Neural cell (in vitro differentiated cells): Measurements from ENCODE around the gene INSM2. TPM values are rescaled to one million over a fixed set of nuclear protein-coding genes. Genes with fewer than 3 reads are reported as not detected.

ENCODE experiments used
- H2AFZ ChIP-seq: fragments of 200-600, 300-800 bp; sonication (generic), shearing (Covaris generic); 2 replicates; pipeline ENCODE4 v1.6.0; 2014; ENCODE audit warnings: low read depth, mild to moderate bottlenecking, antibody characterized with exemption, low read length, moderate library complexity
- H3F3A ChIP-seq: fragments of 200-600 bp; shearing (Covaris generic); 2 replicates; pipeline ENCODE4 v1.6.1; 2016; ENCODE audit warnings: mild to moderate bottlenecking, moderate library complexity, mixed read lengths, antibody characterized with exemption, low read length; ENCODE audit not compliant: insufficient read depth, poor library complexity, severe bottlenecking
- H3K27ac ChIP-seq: fragments of 200-600, 300-800 bp; sonication (generic), shearing (Covaris generic); 2 replicates; pipeline ENCODE4 v1.5.1; 2014; ENCODE audit warnings: mild to moderate bottlenecking, low read length, moderate library complexity
- H3K27me3 ChIP-seq: fragments of 300-800, 200-600 bp; sonication (generic), shearing (Covaris generic); 2 replicates; pipeline ENCODE4 v1.6.0; 2014; ENCODE audit warnings: mild to moderate bottlenecking, low read depth, low read length, moderate library complexity; ENCODE audit not compliant: insufficient read depth
- H3K36me3 ChIP-seq: fragments of 300-800, 200-600 bp; sonication (generic), shearing (Covaris generic); 2 replicates; pipeline ENCODE4 v1.5.1; 2014; ENCODE audit warnings: mild to moderate bottlenecking, antibody characterized with exemption, low read length, moderate library complexity; ENCODE audit not compliant: insufficient read depth
- H3K4me2 ChIP-seq: fragments of 300-800, 200-600 bp; sonication (generic), shearing (Covaris generic); 2 replicates; pipeline ENCODE4 v1.6.0; 2014; ENCODE audit warnings: mild to moderate bottlenecking, low read length
- H3K4me3 ChIP-seq: fragments of 300-800, 200-600 bp; sonication (generic), shearing (Covaris generic); 2 replicates; pipeline ENCODE4 v1.5.1; 2014; ENCODE audit warnings: mild to moderate bottlenecking, low read length, moderate library complexity
- H3K79me2 ChIP-seq: fragments of 200-600 bp; shearing (Covaris generic); replicated peaks from 2 replicates; pipeline ENCODE4 v1.6.0; 2014; ENCODE audit warnings: mild to moderate bottlenecking, low read length, moderate library complexity; ENCODE audit not compliant: insufficient read depth
- H3K9ac ChIP-seq: fragments of 300-800, 200-600 bp; sonication (generic), shearing (Covaris generic); 2 replicates; pipeline ENCODE4 v1.6.1; 2016; ENCODE audit warnings: mild to moderate bottlenecking, low read length, mixed read lengths
- H3K9me2 ChIP-seq: fragments of 200-600 bp; shearing (Covaris generic); 2 replicates; pipeline ENCODE4 v1.6.1; 2016; ENCODE audit warnings: mild to moderate bottlenecking, low read length, mixed read lengths; ENCODE audit not compliant: insufficient read depth
- H3K9me3 ChIP-seq: fragments of 200-600, 300-800 bp; sonication (generic), shearing (Covaris generic); 2 replicates; pipeline ENCODE4 v1.6.1; 2016; ENCODE audit warnings: mild to moderate bottlenecking, mixed run types, low read length, moderate library complexity, mixed read lengths
- H4K20me1 ChIP-seq: fragments of 200-600 bp; shearing (Covaris generic); 2 replicates; pipeline ENCODE4 v1.6.1; 2016; ENCODE audit warnings: mild to moderate bottlenecking, mixed run types; ENCODE audit not compliant: insufficient read depth
- EP300 ChIP-seq: fragments of 450-650 bp; conservative IDR thresholded peaks from 2 replicates; pipeline ENCODE4 v1.6.1; 2014; ENCODE audit warnings: antibody characterized with exemption, mild to moderate bottlenecking, moderate library complexity; ENCODE audit not compliant: poor library complexity, severe bottlenecking
- EZH2 ChIP-seq: fragments of 200-600, 300-800 bp; shearing (Covaris generic), sonication (generic); IDR thresholded peaks from 2 replicates; pipeline ENCODE4 v1.6.1; 2014; ENCODE audit warnings: antibody characterized with exemption, low read length, borderline replicate concordance, mild to moderate bottlenecking; ENCODE audit not compliant: insufficient read depth, poor library complexity, severe bottlenecking
- MXI1 ChIP-seq: fragments of 450-650 bp; conservative IDR thresholded peaks from 2 replicates; pipeline ENCODE4 v1.6.1; 2014; ENCODE audit warnings: antibody characterized with exemption, mild to moderate bottlenecking; ENCODE audit not compliant: poor library complexity, severe bottlenecking
- POLR2AphosphoS5 ChIP-seq: IDR thresholded peaks from 2 replicates; pipeline ENCODE4 v1.6.1; 2012
- RAD21 ChIP-seq: fragments of 450-650 bp; conservative IDR thresholded peaks from 2 replicates; pipeline ENCODE4 v1.6.1; 2014; ENCODE audit warnings: antibody characterized with exemption, mild to moderate bottlenecking, moderate library complexity
- SMC3 ChIP-seq: fragments of 450-650 bp; conservative IDR thresholded peaks from 2 replicates; pipeline ENCODE4 v1.6.1; 2014; ENCODE audit warnings: antibody characterized with exemption, mild to moderate bottlenecking, moderate library complexity; ENCODE audit not compliant: poor library complexity
- TAF1 ChIP-seq: IDR thresholded peaks from 2 replicates; pipeline ENCODE4 v1.6.1; 2012; ENCODE audit warnings: low read depth
- polyA plus RNA-seq: library from polyadenylated mRNA; depleted of rRNA; stranded (reverse); fragments of >200 nt; gene quantifications from 2 replicates; pipeline ENCODE4 v1.2.3, GENCODE V29; 2014
- TF ChIP-seq, protein P1 (sequence below): IDR thresholded peaks from 2 replicates; pipeline ENCODE4 v1.6.1; 2012; ENCODE audit warnings: borderline replicate concordance
- TF ChIP-seq, protein P2 (sequence below): fragments of 450-650 bp; IDR thresholded peaks from 2 replicates; pipeline ENCODE4 v1.5.1; 2014; ENCODE audit warnings: antibody characterized with exemption, mild to moderate bottlenecking, moderate library complexity; ENCODE audit not compliant: poor library complexity, severe bottlenecking

Gene INSM2
- polyA plus RNA-seq, 1 donor from 2014 or later, result 2.4 TPM

DNA sequence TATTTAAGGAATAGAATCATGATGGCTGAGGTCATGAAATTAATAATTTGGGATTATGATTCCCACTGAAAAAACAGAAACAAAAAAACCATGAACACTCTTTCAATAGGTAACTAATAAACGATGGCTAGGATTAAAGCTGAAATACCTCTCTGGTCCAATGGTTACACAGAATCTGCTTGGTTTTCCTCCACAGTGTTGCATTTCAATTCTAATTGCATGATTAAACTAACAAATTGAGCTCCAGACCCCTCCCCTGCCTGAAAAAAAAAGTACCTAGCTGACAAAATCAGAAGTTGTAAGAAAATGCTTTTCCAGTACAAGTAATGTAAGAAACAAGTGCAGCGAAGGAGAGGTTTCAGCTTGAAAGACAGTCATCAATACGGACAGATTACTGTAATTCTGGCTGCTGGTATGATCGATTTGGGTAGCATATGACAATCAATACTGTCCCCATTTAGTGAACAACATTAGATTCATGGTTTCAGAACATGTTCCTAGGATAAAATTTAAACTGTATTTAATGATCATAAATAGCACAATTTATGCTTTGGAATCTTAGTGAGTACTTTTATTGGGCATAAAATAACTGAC is 32.0 kb downstream of the INSM2 start:
- TF ChIP-seq EP300 (no peak), TAF1 (no peak), RAD21 (no peak), MXI1 (no peak), SMC3 (no peak), POLR2AphosphoS5 (no peak), EZH2 (no peak)
- TF ChIP-seq, protein P1, sequence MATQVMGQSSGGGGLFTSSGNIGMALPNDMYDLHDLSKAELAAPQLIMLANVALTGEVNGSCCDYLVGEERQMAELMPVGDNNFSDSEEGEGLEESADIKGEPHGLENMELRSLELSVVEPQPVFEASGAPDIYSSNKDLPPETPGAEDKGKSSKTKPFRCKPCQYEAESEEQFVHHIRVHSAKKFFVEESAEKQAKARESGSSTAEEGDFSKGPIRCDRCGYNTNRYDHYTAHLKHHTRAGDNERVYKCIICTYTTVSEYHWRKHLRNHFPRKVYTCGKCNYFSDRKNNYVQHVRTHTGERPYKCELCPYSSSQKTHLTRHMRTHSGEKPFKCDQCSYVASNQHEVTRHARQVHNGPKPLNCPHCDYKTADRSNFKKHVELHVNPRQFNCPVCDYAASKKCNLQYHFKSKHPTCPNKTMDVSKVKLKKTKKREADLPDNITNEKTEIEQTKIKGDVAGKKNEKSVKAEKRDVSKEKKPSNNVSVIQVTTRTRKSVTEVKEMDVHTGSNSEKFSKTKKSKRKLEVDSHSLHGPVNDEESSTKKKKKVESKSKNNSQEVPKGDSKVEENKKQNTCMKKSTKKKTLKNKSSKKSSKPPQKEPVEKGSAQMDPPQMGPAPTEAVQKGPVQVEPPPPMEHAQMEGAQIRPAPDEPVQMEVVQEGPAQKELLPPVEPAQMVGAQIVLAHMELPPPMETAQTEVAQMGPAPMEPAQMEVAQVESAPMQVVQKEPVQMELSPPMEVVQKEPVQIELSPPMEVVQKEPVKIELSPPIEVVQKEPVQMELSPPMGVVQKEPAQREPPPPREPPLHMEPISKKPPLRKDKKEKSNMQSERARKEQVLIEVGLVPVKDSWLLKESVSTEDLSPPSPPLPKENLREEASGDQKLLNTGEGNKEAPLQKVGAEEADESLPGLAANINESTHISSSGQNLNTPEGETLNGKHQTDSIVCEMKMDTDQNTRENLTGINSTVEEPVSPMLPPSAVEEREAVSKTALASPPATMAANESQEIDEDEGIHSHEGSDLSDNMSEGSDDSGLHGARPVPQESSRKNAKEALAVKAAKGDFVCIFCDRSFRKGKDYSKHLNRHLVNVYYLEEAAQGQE, result no peak
- TF ChIP-seq, protein P2, sequence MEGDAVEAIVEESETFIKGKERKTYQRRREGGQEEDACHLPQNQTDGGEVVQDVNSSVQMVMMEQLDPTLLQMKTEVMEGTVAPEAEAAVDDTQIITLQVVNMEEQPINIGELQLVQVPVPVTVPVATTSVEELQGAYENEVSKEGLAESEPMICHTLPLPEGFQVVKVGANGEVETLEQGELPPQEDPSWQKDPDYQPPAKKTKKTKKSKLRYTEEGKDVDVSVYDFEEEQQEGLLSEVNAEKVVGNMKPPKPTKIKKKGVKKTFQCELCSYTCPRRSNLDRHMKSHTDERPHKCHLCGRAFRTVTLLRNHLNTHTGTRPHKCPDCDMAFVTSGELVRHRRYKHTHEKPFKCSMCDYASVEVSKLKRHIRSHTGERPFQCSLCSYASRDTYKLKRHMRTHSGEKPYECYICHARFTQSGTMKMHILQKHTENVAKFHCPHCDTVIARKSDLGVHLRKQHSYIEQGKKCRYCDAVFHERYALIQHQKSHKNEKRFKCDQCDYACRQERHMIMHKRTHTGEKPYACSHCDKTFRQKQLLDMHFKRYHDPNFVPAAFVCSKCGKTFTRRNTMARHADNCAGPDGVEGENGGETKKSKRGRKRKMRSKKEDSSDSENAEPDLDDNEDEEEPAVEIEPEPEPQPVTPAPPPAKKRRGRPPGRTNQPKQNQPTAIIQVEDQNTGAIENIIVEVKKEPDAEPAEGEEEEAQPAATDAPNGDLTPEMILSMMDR, result no peak
- Histone ChIP-seq H4K20me1 (no peaks in the 10 kb centered on the region), H3K36me3 (no peaks in the 10 kb centered on the region), H3K79me2 (no peaks in the 10 kb centered on the region), H3K4me2 (no peak overlapping the region), H3K9me3 (no peaks in the 10 kb centered on the region), H3K9ac (no peak overlapping the region), H2AFZ (no peak overlapping the region), H3K27me3 (no peaks in the 10 kb centered on the region), H3K4me3 (no peak overlapping the region), H3K27ac (no peak overlapping the region), H3F3A (no peaks in the 10 kb centered on the region), H3K9me2 (no peaks in the 10 kb centered on the region)

DNA sequence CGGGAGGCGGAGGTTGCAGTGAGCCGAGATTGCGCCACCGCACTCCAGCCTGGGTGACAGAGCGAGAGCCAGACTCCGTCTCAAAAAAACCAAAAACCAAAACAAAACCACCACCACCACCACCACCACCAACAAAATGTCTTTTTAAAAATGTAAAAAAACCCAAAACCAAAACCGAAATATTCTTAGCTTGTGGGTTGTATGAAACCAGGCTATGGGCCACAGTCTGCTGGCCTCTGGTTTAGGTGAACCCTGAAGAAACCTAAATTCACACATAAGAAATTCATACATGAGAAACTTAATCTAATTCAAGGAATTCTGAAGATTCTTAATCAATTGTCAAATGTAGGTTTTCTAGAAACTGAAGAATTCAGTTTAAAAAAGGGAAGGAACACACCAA is 37.6 kb downstream of the INSM2 start:
- Histone ChIP-seq H3K9me3 (no peaks in the 10 kb centered on the region), H3K36me3 (no peaks in the 10 kb centered on the region), H3F3A (no peaks in the 10 kb centered on the region), H3K9me2 (no peaks in the 10 kb centered on the region), H3K27ac (no peak overlapping the region), H2AFZ (no peak overlapping the region), H3K27me3 (no peaks in the 10 kb centered on the region), H4K20me1 (no peaks in the 10 kb centered on the region), H3K4me3 (no peak overlapping the region), H3K9ac (no peak overlapping the region), H3K79me2 (no peaks in the 10 kb centered on the region), H3K4me2 (no peak overlapping the region)
- TF ChIP-seq, protein P1, result no peak
- TF ChIP-seq TAF1 (no peak), MXI1 (no peak), SMC3 (no peak), RAD21 (no peak), EP300 (no peak), EZH2 (no peak), POLR2AphosphoS5 (no peak)
- TF ChIP-seq, protein P2, result no peak
